Stimulated activated CD8-positive, alpha-beta memory T cell treated with anti-CD3 and anti-CD28 coated beads, Interleukin-12 subunit alpha, Interleukin-12 subunit beta, amount 100 ng/mL, for 4 hours (primary cell): Measurements from ENCODE around the gene PRICKLE2.

Source experiments
- DNase-seq: peaks from one replicate; pipeline ENCODE4 v3.0.0-alpha.2; 2020; ENCODE audit warnings: low read depth

PRICKLE2 gene

GRCh38 chr3:64073158-64073761 lies 152.0 kb downstream of the PRICKLE2 start:
- DNase-seq, result no peak

- no peak for DNase-seq
These were observed 153.1 kb downstream of the PRICKLE2 start for GRCh38 chr3:64072126-64072525.

GRCh38 chr3:64070704-64071103 lies 154.6 kb downstream of the PRICKLE2 start:
- DNase-seq, result no peak

GRCh38 chr3:64067506-64068346 lies 157.5 kb downstream of the PRICKLE2 start:
- DNase-seq, result no peak

GRCh38 chr3:64064804-64065203 lies 160.5 kb downstream of the PRICKLE2 start:
- no peak for DNase-seq

- no peak for DNase-seq
These were observed 161.3 kb downstream of the PRICKLE2 start for GRCh38 chr3:64063983-64064438.

GRCh38 chr3:64063207-64063982 lies 161.9 kb downstream of the PRICKLE2 start:
- DNase-seq, result no peak

- DNase-seq, result no peak
These were observed 163.6 kb downstream of the PRICKLE2 start for GRCh38 chr3:64061628-64062027.

- no peak for DNase-seq
These were observed 165.6 kb downstream of the PRICKLE2 start for GRCh38 chr3:64059484-64060175.

- no peak for DNase-seq
These were observed 166.7 kb downstream of the PRICKLE2 start for GRCh38 chr3:64058566-64058965.

GRCh38 chr3:64057231-64057630 lies 168.0 kb downstream of the PRICKLE2 start:
- DNase-seq, result no peak

- DNase-seq, result no peak
These were observed 168.6 kb downstream of the PRICKLE2 start for GRCh38 chr3:64056606-64057180.

GRCh38 chr3:64055076-64055475 lies 170.2 kb downstream of the PRICKLE2 start:
- DNase-seq, result no peak

- no peak for DNase-seq
These were observed 170.8 kb downstream of the PRICKLE2 start for GRCh38 chr3:64054488-64054887.

- no peak for DNase-seq
These were observed 171.7 kb downstream of the PRICKLE2 start for GRCh38 chr3:64053581-64053980.

GRCh38 chr3:64053117-64053516 lies 172.1 kb downstream of the PRICKLE2 start:
- no peak for DNase-seq

- DNase-seq, result no peak
These were observed 175.4 kb downstream of the PRICKLE2 start for GRCh38 chr3:64049832-64050231.

GRCh38 chr3:64049136-64049535 lies 176.1 kb downstream of the PRICKLE2 start:
- no peak for DNase-seq

- DNase-seq, result no peak
These were observed 176.6 kb downstream of the PRICKLE2 start for GRCh38 chr3:64048631-64049061.

GRCh38 chr3:64047787-64048186 lies 177.5 kb downstream of the PRICKLE2 start:
- DNase-seq, result no peak

GRCh38 chr3:64046996-64047594 lies 178.2 kb downstream of the PRICKLE2 start:
- no peak for DNase-seq
